NCI-H2196 (cell line): ENCODE measurements around the gene NR1D1.

Experiments used
- DNase-seq: peaks from one replicate; lab custom pipeline; 2025; ENCODE audit not compliant: unreplicated experiment; lab: John Stamatoyannopoulos, UW

Gene NR1D1

GRCh38 chr17:40111221-40112128, 11.1 kb upstream of the NR1D1 start:
- peak; percentile 82 for DNase-seq

- no peak for DNase-seq
These were observed 9.8 kb upstream of the NR1D1 start for GRCh38 chr17:40110026-40110845.

GRCh38 chr17:40108970-40109824, 8.8 kb upstream of the NR1D1 start:
- DNase-seq = no peak

- DNase-seq = no peak
These were observed 7.3 kb upstream of the NR1D1 start for GRCh38 chr17:40107522-40108174.

- DNase-seq = no peak
These were observed 6.6 kb upstream of the NR1D1 start for GRCh38 chr17:40106760-40107521.

- no peak for DNase-seq
These were observed 5.7 kb upstream of the NR1D1 start for GRCh38 chr17:40105861-40106759.

DNA sequence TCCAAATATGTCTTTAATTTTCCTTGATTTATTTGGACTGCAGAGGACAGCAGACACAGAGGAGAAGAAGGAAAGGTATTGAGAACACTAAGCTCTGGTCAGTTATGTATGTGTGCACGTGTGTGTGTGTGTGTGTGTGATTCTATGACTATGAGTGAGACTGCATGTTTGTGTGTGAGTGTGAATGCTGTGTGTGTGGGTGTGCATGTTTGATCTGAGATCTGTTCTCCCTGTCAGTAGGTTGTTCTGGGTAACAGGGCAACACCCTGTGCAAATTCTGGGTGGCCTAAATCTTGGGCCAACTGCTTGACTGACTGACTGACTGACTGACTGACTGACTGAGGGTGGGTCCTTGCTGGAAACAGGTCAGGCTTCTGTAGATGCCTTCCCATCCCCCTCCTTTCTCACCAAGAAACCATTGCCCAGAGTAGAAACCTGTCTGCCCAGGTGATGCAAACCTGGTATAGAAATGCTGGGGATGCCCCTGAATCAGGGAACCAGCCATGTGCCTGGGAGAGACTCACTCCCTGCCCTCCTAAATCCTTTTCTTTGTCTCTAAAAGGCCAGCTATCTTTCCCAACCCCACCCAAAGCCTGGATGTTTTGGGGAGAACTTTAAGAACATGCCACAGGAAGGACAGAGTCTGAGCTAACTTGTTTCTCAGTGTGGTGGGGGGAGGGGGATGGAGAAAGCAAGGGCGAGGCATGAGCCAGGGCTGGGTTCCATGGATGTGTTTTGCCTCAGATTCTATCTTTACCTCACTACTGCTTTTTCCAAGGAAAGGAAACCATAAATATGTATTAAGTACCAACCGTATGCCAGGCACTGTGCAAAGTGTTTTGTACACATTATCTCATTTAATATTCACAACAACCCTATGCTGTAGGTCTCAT, 4.5 kb upstream of the NR1D1 start:
- no peak for DNase-seq

DNA sequence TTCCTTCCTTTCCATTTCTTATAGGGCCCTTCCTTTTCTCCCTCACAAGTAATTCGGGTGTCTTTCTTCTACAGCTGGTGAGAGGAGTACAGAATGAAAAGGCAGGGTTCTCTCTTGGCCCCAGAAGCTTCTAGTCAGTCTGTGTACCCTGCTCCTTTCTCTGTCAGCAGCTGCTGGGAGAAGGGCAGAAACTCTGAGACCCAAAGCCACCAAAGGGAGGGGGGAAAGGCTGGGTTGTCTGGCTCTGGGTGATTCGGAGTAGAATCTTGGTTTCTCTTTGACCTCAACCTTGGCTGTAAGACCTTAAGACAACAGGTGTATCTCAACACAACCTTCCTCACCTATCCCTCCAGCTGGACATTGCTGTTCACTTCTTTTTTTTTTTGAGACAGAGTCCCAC, 3.3 kb upstream of the NR1D1 start:
- DNase-seq = no peak

- DNase-seq = no peak
These were observed 2.8 kb upstream of the NR1D1 start for GRCh38 chr17:40103071-40103661.

GRCh38 chr17:40101367-40102210, 1.2 kb upstream of the NR1D1 start:
- no peak for DNase-seq

GRCh38 chr17:40100669-40101366, 429 bp upstream of the NR1D1 start:
- peak; percentile 90 for DNase-seq

GRCh38 chr17:40099619-40100418, 570 bp downstream of the NR1D1 start:
- DNase-seq = no peak

DNA sequence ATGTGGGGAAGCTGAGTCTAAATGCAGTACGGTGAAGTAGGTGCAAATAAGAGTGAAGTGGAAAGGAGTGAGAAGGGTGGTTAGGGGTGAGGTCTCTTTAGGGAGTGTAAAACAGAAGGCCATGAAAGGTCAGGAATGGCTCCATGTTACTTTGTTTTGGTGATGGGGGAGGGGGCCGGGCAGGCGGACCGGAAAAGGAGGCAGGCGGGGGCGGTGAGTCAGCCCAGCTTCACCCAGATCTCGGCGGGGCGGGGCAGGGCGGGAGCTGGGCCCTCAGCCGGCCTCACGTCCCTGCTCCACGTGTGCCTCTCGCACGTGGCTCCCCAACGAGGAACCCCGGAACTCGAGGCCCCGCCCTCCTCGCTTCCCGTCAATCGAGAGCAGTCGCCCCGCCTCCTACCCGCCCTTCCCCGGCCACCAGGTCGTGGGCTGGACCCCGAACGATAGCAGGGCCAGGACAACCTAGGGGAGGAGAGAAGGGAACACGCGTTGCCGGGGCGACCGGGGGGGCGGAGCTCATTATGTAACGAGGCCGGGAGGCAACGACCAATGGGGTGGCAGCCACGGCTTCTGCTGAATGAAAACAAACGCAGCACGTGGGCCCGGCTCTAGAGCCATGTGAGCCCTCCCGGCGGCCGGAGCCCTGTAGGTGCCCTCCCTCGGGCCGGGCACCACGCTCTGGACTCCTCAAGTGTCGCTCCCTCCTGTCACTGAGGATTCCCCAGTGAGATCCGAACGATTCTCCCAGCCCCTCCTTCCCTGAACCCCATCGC, 1.4 kb downstream of the NR1D1 start:
- peak; percentile 94 for DNase-seq
